Measurements from ENCODE around the gene ABCG1. TPM values are rescaled to one million over a fixed set of nuclear protein-coding genes. Genes with fewer than 3 reads are reported as not detected.

Gene ABCG1
- total and polyA plus RNA-seq, 2 experiments from 2014 or later: 1.3 to 4.4 TPM

- no peak for TF ChIP-seq NANOG (IDR thresholded peaks at IDR 0.05; ENCODE audit: borderline replicate concordance)
- TF ChIP-seq CTCF (conservative IDR thresholded peaks at IDR 0.05; ENCODE audit: low read depth in 2 of 2): no peak
- TF ChIP-seq EZH2phosphoT487 (IDR thresholded peaks at IDR 0.05; ENCODE audit: unreplicated experiment): no peak
- TF ChIP-seq CREB1 (CRISPR knock-in tag; IDR thresholded peaks at IDR 0.05; ENCODE audit: low read depth): no peak
- no peak for TF ChIP-seq POLR2AphosphoS5 (IDR thresholded peaks at IDR 0.05; ENCODE audit: low read depth)
- TF ChIP-seq STAT1 (IDR thresholded peaks at IDR 0.05; ENCODE audit: unreplicated experiment): no peak
- no peak for TF ChIP-seq ZNF462 (CRISPR knock-in tag; IDR thresholded peaks at IDR 0.05)
- TF ChIP-seq REST (IDR thresholded peaks at IDR 0.05; ENCODE audit: unreplicated experiment): no peak
- no peak for TF ChIP-seq ETS1 (IDR thresholded peaks at IDR 0.05)
- no peak for TF ChIP-seq JUNB (IDR thresholded peaks at IDR 0.05; ENCODE audit: unreplicated experiment)
- TF ChIP-seq ZNF114 (CRISPR knock-in tag; IDR thresholded peaks at IDR 0.05): no peak
- no peak for TF ChIP-seq EZH2 (IDR thresholded peaks at IDR 0.05; ENCODE audit: low read depth, unreplicated experiment)
- no peak for TF ChIP-seq ZNF331 (CRISPR knock-in tag; IDR thresholded peaks at IDR 0.05; ENCODE audit: low read depth)
- Histone ChIP-seq H3K9me2 (ENCODE audit: insufficient read depth) (no peaks in the 10 kb centered on the region), H3F3A (replicated peaks; ENCODE audit: low read depth) (no peaks in the 10 kb centered on the region), H3K4me3 (no peak overlapping the region), H3K4me1 (ENCODE audit: insufficient read depth) (no peaks in the 10 kb centered on the region), H2AFZ (no peak overlapping the region), H3K27ac (ENCODE audit: low read depth) (no peak overlapping the region), H3K4me2 (no peak overlapping the region), H3K79me2 (replicated peaks; ENCODE audit: insufficient read depth) (no peaks in the 10 kb centered on the region), H3K36me3 (ENCODE audit: insufficient read depth) (no peaks in the 10 kb centered on the region), H3K27me3 (ENCODE audit: insufficient read depth) (no peaks in the 10 kb centered on the region), H4K20me1 (replicated peaks; ENCODE audit: insufficient read depth) (no peaks in the 10 kb centered on the region)
- Mint-ChIP-seq H3K36me3 (ENCODE audit: low read depth) (no peaks in the 10 kb centered on the region), H3K27me3 (ENCODE audit: insufficient read depth, low read depth, poor library complexity) (peaks cover 6% of the 10 kb centered on the region), H3K4me3 (no peak overlapping the region), H3K27ac (no peak overlapping the region), H3K4me1 (no peaks in the 10 kb centered on the region), H3K9me3 (no peaks in the 10 kb centered on the region)
- ATAC-seq: no peak
- no peak for DNase-seq (ENCODE audit: low spot score)
Measured at GRCh38 chr21:42169758-42170157, 49.2 kb upstream of the ABCG1 start.

Measured in GM23338 (cell line).